MM.1S (cell line): ENCODE data around the gene ERO1A.

Experiments used
- DNase-seq: peaks from one replicate; pipeline ENCODE4 v3.0.0-alpha.2; 2015
- H2AFZ ChIP-seq: fragments of 300-600 bp; sonication (generic); 2 replicates; pipeline ENCODE4 v1.6.0; 2016; ENCODE audit warnings: antibody characterized with exemption, low read length
- H3F3A ChIP-seq: fragments of 300-600 bp; sonication (generic); 2 replicates; pipeline ENCODE4 v1.6.1; 2016; ENCODE audit warnings: mild to moderate bottlenecking, antibody characterized with exemption, low read length, moderate library complexity, mixed read lengths; ENCODE audit not compliant: insufficient read depth
- H3K27ac ChIP-seq: fragments of 300-600 bp; sonication (generic); 2 replicates; pipeline ENCODE4 v1.5.1; 2016; ENCODE audit warnings: mild to moderate bottlenecking, low read length
- H3K27me3 ChIP-seq: fragments of 300-600 bp; sonication (generic); replicated peaks from 2 replicates; pipeline ENCODE4 v1.6.0; 2016; ENCODE audit warnings: low read length; ENCODE audit not compliant: insufficient read depth
- H3K36me3 ChIP-seq: fragments of 300-600 bp; sonication (generic); replicated peaks from 2 replicates; pipeline ENCODE4 v1.6.1; 2016; ENCODE audit warnings: mild to moderate bottlenecking, low read length, mixed read lengths; ENCODE audit not compliant: insufficient read depth
- H3K4me1 ChIP-seq: fragments of 300-600 bp; sonication (generic); 2 replicates; pipeline ENCODE4 v1.6.1; 2016; ENCODE audit warnings: low read length, mixed read lengths
- H3K4me2 ChIP-seq: fragments of 300-600 bp; sonication (generic); 2 replicates; pipeline ENCODE4 v1.6.0; 2016; ENCODE audit warnings: low read depth, low read length
- H3K4me3 ChIP-seq: fragments of 300-600 bp; sonication (generic); 2 replicates; pipeline ENCODE4 v1.5.1; 2016; ENCODE audit warnings: low read length, mixed read lengths
- H3K79me2 ChIP-seq: fragments of 300-600 bp; sonication (generic); 2 replicates; pipeline ENCODE4 v1.6.1; 2016; ENCODE audit warnings: mixed run types, low read length, mixed read lengths
- H3K9ac ChIP-seq: fragments of 300-600 bp; sonication (generic); 2 replicates; pipeline ENCODE4 v1.6.1; 2016; ENCODE audit warnings: low read length, mixed read lengths
- H3K9me2 ChIP-seq: fragments of 300-600 bp; sonication (generic); replicated peaks from 2 replicates; pipeline ENCODE4 v1.6.1; 2016; ENCODE audit warnings: mild to moderate bottlenecking, low read length, mixed read lengths; ENCODE audit not compliant: insufficient read depth
- H3K9me3 ChIP-seq: fragments of 300-600 bp; sonication (generic); replicated peaks from 2 replicates; pipeline ENCODE4 v1.6.1; 2016; ENCODE audit warnings: mild to moderate bottlenecking, low read length, mixed read lengths; ENCODE audit not compliant: insufficient read depth
- H4K20me1 ChIP-seq: fragments of 300-600 bp; sonication (generic); 2 replicates; pipeline ENCODE4 v1.6.1; 2016; ENCODE audit warnings: mild to moderate bottlenecking, low read length, moderate library complexity, mixed read lengths; ENCODE audit not compliant: insufficient read depth
- CTCF ChIP-seq: fragments of 300-600 bp; sonication (generic); IDR thresholded peaks from 2 replicates; pipeline ENCODE4 v1.5.1; 2016; ENCODE audit warnings: antibody characterized with exemption, low read length, mixed read lengths
- EZH2 ChIP-seq: fragments of 300-600 bp; sonication (generic); optimal IDR thresholded peaks from 2 replicates; pipeline ENCODE3; 2017; ENCODE audit warnings: low read depth, mild to moderate bottlenecking, antibody characterized with exemption, low read length, mixed read lengths
- EZH2phosphoT487 ChIP-seq: fragments of 300-600 bp; sonication (generic); IDR thresholded peaks from 2 replicates; pipeline ENCODE4 v1.6.1; 2018; ENCODE audit warnings: antibody characterized with exemption, low read length

The ERO1A gene

GRCh38 chr14:52661314-52661713 is 34.0 kb downstream of the ERO1A start:
- TF ChIP-seq EZH2phosphoT487 (no peak), EZH2 (no peak), CTCF (no peak)
- Histone ChIP-seq H3K9me3 (no peaks in the 10 kb centered on the region), H3K4me3 (no peak overlapping the region), H3K27ac (no peak overlapping the region), H3F3A (no peaks in the 10 kb centered on the region), H2AFZ (no peak overlapping the region), H3K9ac (no peak overlapping the region), H3K4me1 (no peaks in the 10 kb centered on the region), H4K20me1 (no peaks in the 10 kb centered on the region), H3K36me3 (no peaks in the 10 kb centered on the region), H3K27me3 (no peaks in the 10 kb centered on the region), H3K79me2 (no peaks in the 10 kb centered on the region), H3K4me2 (no peak overlapping the region), H3K9me2 (no peaks in the 10 kb centered on the region)
- no peak for DNase-seq

GRCh38 chr14:52660832-52661231 is 34.5 kb downstream of the ERO1A start:
- no peak for DNase-seq
- H3F3A ChIP-seq = no peaks in the 10 kb centered on the region
- H3K9ac ChIP-seq = no peak overlapping the region
- H3K4me3 ChIP-seq = no peak overlapping the region
- H3K36me3 ChIP-seq = no peaks in the 10 kb centered on the region
- H3K79me2 ChIP-seq = no peaks in the 10 kb centered on the region
- H2AFZ ChIP-seq = no peak overlapping the region
- no peaks in the 10 kb centered on the region for H3K4me1 ChIP-seq
- no peaks in the 10 kb centered on the region for H3K9me2 ChIP-seq
- H3K27me3 ChIP-seq = no peaks in the 10 kb centered on the region
- TF ChIP-seq CTCF (no peak), EZH2 (no peak), EZH2phosphoT487 (no peak)
- no peak overlapping the region for H3K4me2 ChIP-seq
- no peak overlapping the region for H3K27ac ChIP-seq
- H4K20me1 ChIP-seq = no peaks in the 10 kb centered on the region
- no peaks in the 10 kb centered on the region for H3K9me3 ChIP-seq

GRCh38 chr14:52660325-52660724 is 35.0 kb downstream of the ERO1A start:
- H3K27ac ChIP-seq = no peak overlapping the region
- H3K4me2 ChIP-seq = no peak overlapping the region
- H4K20me1 ChIP-seq = no peaks in the 10 kb centered on the region
- no peak for DNase-seq
- H3K9me2 ChIP-seq = no peaks in the 10 kb centered on the region
- no peaks in the 10 kb centered on the region for H3K36me3 ChIP-seq
- TF ChIP-seq CTCF = no peak
- no peak overlapping the region for H3K4me3 ChIP-seq
- no peaks in the 10 kb centered on the region for H3K9me3 ChIP-seq
- H3K27me3 ChIP-seq = no peaks in the 10 kb centered on the region
- no peaks in the 10 kb centered on the region for H3K79me2 ChIP-seq
- no peaks in the 10 kb centered on the region for H3F3A ChIP-seq
- no peak overlapping the region for H3K9ac ChIP-seq
- no peak overlapping the region for H2AFZ ChIP-seq
- no peaks in the 10 kb centered on the region for H3K4me1 ChIP-seq

- Histone ChIP-seq H3K27me3 (no peaks in the 10 kb centered on the region), H2AFZ (no peak overlapping the region), H3K36me3 (no peaks in the 10 kb centered on the region), H3K4me1 (no peaks in the 10 kb centered on the region), H4K20me1 (no peaks in the 10 kb centered on the region), H3K79me2 (no peaks in the 10 kb centered on the region), H3F3A (no peaks in the 10 kb centered on the region), H3K9me2 (no peaks in the 10 kb centered on the region), H3K27ac (no peak overlapping the region), H3K4me2 (no peak overlapping the region), H3K4me3 (no peak overlapping the region), H3K9me3 (no peaks in the 10 kb centered on the region), H3K9ac (no peak overlapping the region)
- TF ChIP-seq CTCF = no peak
- no peak for TF ChIP-seq EZH2
- no peak for TF ChIP-seq EZH2phosphoT487
- no peak for DNase-seq
Measured at GRCh38 chr14:52656905-52657304, 38.5 kb downstream of the ERO1A start.
